ENCODE results near the gene GREM2. TPM values are rescaled to one million over a fixed set of nuclear protein-coding genes. Genes with fewer than 3 reads are reported as not detected.

GREM2 gene
- polyA plus RNA-seq, 1 donor from 2014 or later, result 0.85 TPM

DNA sequence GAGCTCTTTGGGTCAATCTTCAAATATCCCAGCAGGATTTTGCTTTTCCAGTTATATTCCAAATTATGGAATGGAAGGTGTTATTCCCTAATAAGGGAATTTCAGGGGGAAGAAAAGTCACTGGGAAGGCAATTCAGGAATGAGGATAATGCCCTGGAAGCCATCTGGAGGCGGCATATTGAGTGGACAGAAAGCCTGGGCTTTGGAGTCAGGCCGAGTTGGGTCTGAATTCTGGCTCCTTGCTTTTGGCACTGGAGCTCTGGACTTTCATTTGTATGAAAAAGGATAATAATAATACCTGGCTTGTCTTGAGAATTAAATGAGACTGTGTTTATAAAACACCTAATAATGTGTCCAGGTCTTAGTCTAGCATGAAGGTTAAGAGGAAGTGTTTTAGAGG is 16.5 kb downstream of the GREM2 start:
- Histone ChIP-seq H3K9me2 (ENCODE audit: insufficient read depth, low read length) (no peaks in the 10 kb centered on the region), H3K36me3 (ENCODE audit: insufficient read depth, low read length) (no peaks in the 10 kb centered on the region), H3K9ac (ENCODE audit: low read length) (no peak overlapping the region), H3K27ac (ENCODE audit: low read length) (no peak overlapping the region), H3K9me3 (ENCODE audit: low read length) (no peaks in the 10 kb centered on the region), H3K4me2 (ENCODE audit: low read length) (no peak overlapping the region), H3K27me3 (ENCODE audit: insufficient read depth, low read depth, low read length) (no peaks in the 10 kb centered on the region), H3K79me2 (replicated peaks; ENCODE audit: insufficient read depth, low read length) (no peaks in the 10 kb centered on the region), H4K20me1 (ENCODE audit: insufficient read depth) (no peaks in the 10 kb centered on the region), H2AFZ (ENCODE audit: low read depth, low read length) (no peak overlapping the region), H3K4me3 (ENCODE audit: low read length) (no peak overlapping the region), H3F3A (ENCODE audit: insufficient read depth, low read length, poor library complexity, severe bottlenecking) (no peaks in the 10 kb centered on the region)
- TF ChIP-seq, protein P1, sequence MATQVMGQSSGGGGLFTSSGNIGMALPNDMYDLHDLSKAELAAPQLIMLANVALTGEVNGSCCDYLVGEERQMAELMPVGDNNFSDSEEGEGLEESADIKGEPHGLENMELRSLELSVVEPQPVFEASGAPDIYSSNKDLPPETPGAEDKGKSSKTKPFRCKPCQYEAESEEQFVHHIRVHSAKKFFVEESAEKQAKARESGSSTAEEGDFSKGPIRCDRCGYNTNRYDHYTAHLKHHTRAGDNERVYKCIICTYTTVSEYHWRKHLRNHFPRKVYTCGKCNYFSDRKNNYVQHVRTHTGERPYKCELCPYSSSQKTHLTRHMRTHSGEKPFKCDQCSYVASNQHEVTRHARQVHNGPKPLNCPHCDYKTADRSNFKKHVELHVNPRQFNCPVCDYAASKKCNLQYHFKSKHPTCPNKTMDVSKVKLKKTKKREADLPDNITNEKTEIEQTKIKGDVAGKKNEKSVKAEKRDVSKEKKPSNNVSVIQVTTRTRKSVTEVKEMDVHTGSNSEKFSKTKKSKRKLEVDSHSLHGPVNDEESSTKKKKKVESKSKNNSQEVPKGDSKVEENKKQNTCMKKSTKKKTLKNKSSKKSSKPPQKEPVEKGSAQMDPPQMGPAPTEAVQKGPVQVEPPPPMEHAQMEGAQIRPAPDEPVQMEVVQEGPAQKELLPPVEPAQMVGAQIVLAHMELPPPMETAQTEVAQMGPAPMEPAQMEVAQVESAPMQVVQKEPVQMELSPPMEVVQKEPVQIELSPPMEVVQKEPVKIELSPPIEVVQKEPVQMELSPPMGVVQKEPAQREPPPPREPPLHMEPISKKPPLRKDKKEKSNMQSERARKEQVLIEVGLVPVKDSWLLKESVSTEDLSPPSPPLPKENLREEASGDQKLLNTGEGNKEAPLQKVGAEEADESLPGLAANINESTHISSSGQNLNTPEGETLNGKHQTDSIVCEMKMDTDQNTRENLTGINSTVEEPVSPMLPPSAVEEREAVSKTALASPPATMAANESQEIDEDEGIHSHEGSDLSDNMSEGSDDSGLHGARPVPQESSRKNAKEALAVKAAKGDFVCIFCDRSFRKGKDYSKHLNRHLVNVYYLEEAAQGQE (IDR thresholded peaks at IDR 0.05; ENCODE audit: borderline replicate concordance), result no peak
- TF ChIP-seq CTCF (IDR thresholded peaks at IDR 0.05; ENCODE audit: poor library complexity, severe bottlenecking), result no peak
- no peak for TF ChIP-seq MXI1 (conservative IDR thresholded peaks at IDR 0.05; ENCODE audit: poor library complexity, severe bottlenecking)
- no peak for TF ChIP-seq TAF1 (IDR thresholded peaks at IDR 0.05; ENCODE audit: low read depth)
- TF ChIP-seq EP300 (conservative IDR thresholded peaks at IDR 0.05; ENCODE audit: poor library complexity, severe bottlenecking), result no peak
- TF ChIP-seq RAD21 (conservative IDR thresholded peaks at IDR 0.05), result no peak
- TF ChIP-seq SMC3 (conservative IDR thresholded peaks at IDR 0.05; ENCODE audit: poor library complexity), result no peak
- no peak for TF ChIP-seq POLR2AphosphoS5 (IDR thresholded peaks at IDR 0.05)
- no peak for TF ChIP-seq EZH2 (IDR thresholded peaks at IDR 0.05; ENCODE audit: borderline replicate concordance, insufficient read depth, low read length, poor library complexity, severe bottlenecking)

GRCh38 chr1:240591564-240591963 is 20.4 kb downstream of the GREM2 start:
- TF ChIP-seq RAD21 (conservative IDR thresholded peaks at IDR 0.05) (no peak), POLR2AphosphoS5 (IDR thresholded peaks at IDR 0.05) (no peak), MXI1 (conservative IDR thresholded peaks at IDR 0.05; ENCODE audit: poor library complexity, severe bottlenecking) (no peak)
- Histone ChIP-seq H3K4me3 (ENCODE audit: low read length) (no peak overlapping the region), H3K4me2 (ENCODE audit: low read length) (no peak overlapping the region), H2AFZ (ENCODE audit: low read depth, low read length) (no peak overlapping the region), H3K9me2 (ENCODE audit: insufficient read depth, low read length) (no peaks in the 10 kb centered on the region), H3K9ac (ENCODE audit: low read length) (no peak overlapping the region), H4K20me1 (ENCODE audit: insufficient read depth) (no peaks in the 10 kb centered on the region), H3K36me3 (ENCODE audit: insufficient read depth, low read length) (no peaks in the 10 kb centered on the region), H3F3A (ENCODE audit: insufficient read depth, low read length, poor library complexity, severe bottlenecking) (no peaks in the 10 kb centered on the region), H3K79me2 (replicated peaks; ENCODE audit: insufficient read depth, low read length) (no peaks in the 10 kb centered on the region), H3K9me3 (ENCODE audit: low read length) (no peaks in the 10 kb centered on the region), H3K27ac (ENCODE audit: low read length) (no peak overlapping the region), H3K27me3 (ENCODE audit: insufficient read depth, low read depth, low read length) (no peaks in the 10 kb centered on the region)

DNA sequence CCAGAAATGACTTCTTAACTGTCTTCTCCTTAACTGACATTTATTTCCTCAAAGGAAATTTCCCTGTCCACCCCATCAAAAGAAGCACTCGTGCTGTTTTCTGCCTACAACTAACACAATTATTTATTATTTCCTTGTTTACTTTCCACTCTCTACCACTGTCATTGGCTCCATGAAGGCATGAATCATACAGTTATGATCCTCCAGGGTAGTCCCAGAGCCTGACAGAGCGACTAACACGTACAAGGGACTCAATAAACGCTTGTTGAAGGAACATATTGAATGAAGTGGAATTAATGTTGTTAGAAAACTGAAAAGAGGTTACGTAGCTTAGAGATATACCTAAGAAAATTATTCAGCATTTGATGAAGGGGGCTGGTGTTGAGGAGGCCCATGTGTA is 20.9 kb downstream of the GREM2 start:
- Histone ChIP-seq H3K4me2 (ENCODE audit: low read length) (no peak overlapping the region), H4K20me1 (ENCODE audit: insufficient read depth) (no peaks in the 10 kb centered on the region), H3K9me2 (ENCODE audit: insufficient read depth, low read length) (no peaks in the 10 kb centered on the region), H3K9me3 (ENCODE audit: low read length) (no peaks in the 10 kb centered on the region), H3K4me3 (ENCODE audit: low read length) (no peak overlapping the region), H3F3A (ENCODE audit: insufficient read depth, low read length, poor library complexity, severe bottlenecking) (no peaks in the 10 kb centered on the region), H2AFZ (ENCODE audit: low read depth, low read length) (no peak overlapping the region), H3K9ac (ENCODE audit: low read length) (no peak overlapping the region), H3K27me3 (ENCODE audit: insufficient read depth, low read depth, low read length) (no peaks in the 10 kb centered on the region), H3K27ac (ENCODE audit: low read length) (no peak overlapping the region), H3K36me3 (ENCODE audit: insufficient read depth, low read length) (no peaks in the 10 kb centered on the region), H3K79me2 (replicated peaks; ENCODE audit: insufficient read depth, low read length) (no peaks in the 10 kb centered on the region)
- TF ChIP-seq, protein P1 (IDR thresholded peaks at IDR 0.05; ENCODE audit: borderline replicate concordance), result no peak
- TF ChIP-seq POLR2AphosphoS5 (IDR thresholded peaks at IDR 0.05) (no peak), MXI1 (conservative IDR thresholded peaks at IDR 0.05; ENCODE audit: poor library complexity, severe bottlenecking) (no peak), EZH2 (IDR thresholded peaks at IDR 0.05; ENCODE audit: borderline replicate concordance, insufficient read depth, low read length, poor library complexity, severe bottlenecking) (no peak), TAF1 (IDR thresholded peaks at IDR 0.05; ENCODE audit: low read depth) (no peak), EP300 (conservative IDR thresholded peaks at IDR 0.05; ENCODE audit: poor library complexity, severe bottlenecking) (no peak), RAD21 (conservative IDR thresholded peaks at IDR 0.05) (no peak), SMC3 (conservative IDR thresholded peaks at IDR 0.05; ENCODE audit: poor library complexity) (no peak), CTCF (IDR thresholded peaks at IDR 0.05; ENCODE audit: poor library complexity, severe bottlenecking) (no peak)
